Gastroesophageal sphincter (tissue), 4 donors: ENCODE data around the gene DAB1. TPM values are rescaled to one million over a fixed set of nuclear protein-coding genes. Genes with fewer than 3 reads are reported as not detected.

Experiments used
- ATAC-seq: fragments of 150-250 bp; one replicate; pipeline ENCODE4 v1.9.1; 2016; ENCODE audit warnings: mild to moderate bottlenecking, moderate library complexity
- H3K27ac ChIP-seq, 4 donors: fragments of 200-600 bp; sonication (generic) in 3 of 4; 1 replicate in 3 of 4; 2 replicates in 1 of 4; pipeline ENCODE4 v1.5.1; 2016 to 2019
- H3K27me3 ChIP-seq: fragments of 200-600 bp; sonication (generic); one replicate; pipeline ENCODE4 v1.5.1; 2019
- H3K36me3 ChIP-seq, 2 donors: fragments of 200-600 bp; sonication (generic); one replicate each; pipeline ENCODE4 v1.5.1; 2019; ENCODE audit warnings: control low read depth in 1 of 2
- H3K4me1 ChIP-seq, 3 donors: fragments of 200-600 bp; sonication (generic); 1 replicate in 2 of 3; 2 replicates in 1 of 3; pipeline ENCODE4 v1.5.1; 2016 to 2019; ENCODE audit warnings: control low read depth in 2 of 3
- H3K4me3 ChIP-seq, 2 donors: fragments of 200-600 bp; sonication (generic); one replicate each; pipeline ENCODE4 v1.5.1; 2019; ENCODE audit warnings: mild to moderate bottlenecking in 1 of 2, moderate library complexity in 1 of 2
- H3K9me3 ChIP-seq, 3 donors: fragments of 200-600 bp; sonication (generic); one replicate each; pipeline ENCODE4 v1.5.1; 2017 to 2019; ENCODE audit warnings: control low read depth in 2 of 3
- CTCF ChIP-seq, 4 experiments: fragments of 200-600 bp in 2 of 4; fragments of 450-650 bp in 2 of 4; sonication (generic) in 1 of 4; IDR thresholded peaks; one replicate each; pipeline ENCODE4 v1.5.1; 2017 to 2019; ENCODE audit warnings: antibody characterized with exemption in 4 of 4, mild to moderate bottlenecking in 2 of 4, moderate library complexity in 2 of 4
- EP300 ChIP-seq: sonication (generic); formaldehyde crosslinking; IDR thresholded peaks from one replicate; pipeline ENCODE4 v1.6.1; 2017; ENCODE audit warnings: antibody characterized with exemption, mild to moderate bottlenecking
- POLR2A ChIP-seq, 2 donors: fragments of 450-650 bp; IDR thresholded peaks; one replicate each; pipeline ENCODE4 v1.6.1; 2017; ENCODE audit warnings: antibody characterized with exemption in 2 of 2, mild to moderate bottlenecking in 2 of 2, moderate library complexity in 1 of 2
- POLR2AphosphoS5 ChIP-seq: sonication (generic); formaldehyde crosslinking; IDR thresholded peaks from one replicate; pipeline ENCODE4 v1.6.1; 2017; ENCODE audit warnings: antibody characterized with exemption
- WGBS, 2 donors: methylation state at CpG; one replicate each; pipeline ENCODE4 v1.1.5; 2018; ENCODE audit warnings: low coverage in 1 of 2; 5-methylcytosine and 5-hydroxymethylcytosine counted together
- total RNA-seq, 4 donors: library from RNA; depleted of rRNA; stranded (reverse); fragments of >200 nt; gene quantifications; one replicate each; pipeline ENCODE4 v1.1.0, GENCODE V29; 2016

Gene DAB1
- total RNA-seq, 4 donors from 2014 or later = 0.47 to 1.6 (median 1.1) TPM

GRCh38 chr1:57192222-57192621 lies 231.6 kb downstream of the DAB1 start:
- no peak overlapping the region for H3K4me3 ChIP-seq
- no peaks in the 10 kb centered on the region for H3K36me3 ChIP-seq
- H3K9me3 ChIP-seq = no peaks in the 10 kb centered on the region
- 86 to 100% methylated on average over 1 to 2 of the region's 2 CpGs for WGBS, 2 donors
- TF ChIP-seq POLR2A (IDR thresholded peaks at IDR 0.05) (no peak), EP300 (no peak), CTCF (IDR thresholded peaks at IDR 0.05) (no peak), POLR2AphosphoS5 (no peak)
- no peaks in the 10 kb centered on the region for H3K27me3 ChIP-seq
- ATAC-seq = no peak
- H3K27ac ChIP-seq = no peak overlapping the region
- no peaks in the 10 kb centered on the region for H3K4me1 ChIP-seq

- Histone ChIP-seq H3K4me3 (no peak overlapping the region), H3K36me3 (no peaks in the 10 kb centered on the region), H3K27me3 (no peaks in the 10 kb centered on the region), H3K27ac (no peak overlapping the region), H3K4me1 (no peaks in the 10 kb centered on the region), H3K9me3 (no peaks in the 10 kb centered on the region)
- 87 to 95% methylated on average over 2 of the region's 2 CpGs for WGBS, 2 donors
- ATAC-seq = no peak
- TF ChIP-seq POLR2A (IDR thresholded peaks at IDR 0.05) (no peak), EP300 (no peak), CTCF (IDR thresholded peaks at IDR 0.05) (no peak), POLR2AphosphoS5 (no peak)
Measured at GRCh38 chr1:57190898-57191297, 233.0 kb downstream of the DAB1 start.

- 76 to 81% methylated on average over 2 of the region's 2 CpGs for WGBS, 2 donors
- no peaks in the 10 kb centered on the region for H3K27me3 ChIP-seq
- no peaks in the 10 kb centered on the region for H3K9me3 ChIP-seq
- no peaks in the 10 kb centered on the region for H3K36me3 ChIP-seq
- H3K27ac ChIP-seq = no peak overlapping the region
- H3K4me1 ChIP-seq = no peaks in the 10 kb centered on the region
- TF ChIP-seq POLR2A (IDR thresholded peaks at IDR 0.05) (no peak), POLR2AphosphoS5 (no peak), CTCF (IDR thresholded peaks at IDR 0.05) (no peak), EP300 (no peak)
- ATAC-seq = no peak
- no peak overlapping the region for H3K4me3 ChIP-seq
Measured at GRCh38 chr1:57188168-57188567, 235.7 kb downstream of the DAB1 start.

- no peaks in the 10 kb centered on the region for H3K4me1 ChIP-seq
- 88 to 94% methylated on average over 3 of the region's 3 CpGs for WGBS, 2 donors
- H3K36me3 ChIP-seq = no peaks in the 10 kb centered on the region
- ATAC-seq = no peak
- H3K27ac ChIP-seq = no peak overlapping the region
- no peaks in the 10 kb centered on the region for H3K9me3 ChIP-seq
- no peak overlapping the region for H3K4me3 ChIP-seq
- no peaks in the 10 kb centered on the region for H3K27me3 ChIP-seq
- no peak for TF ChIP-seq EP300
Measured at GRCh38 chr1:57186455-57186854, 237.4 kb downstream of the DAB1 start.

- Histone ChIP-seq H3K27ac (no peak overlapping the region), H3K9me3 (no peaks in the 10 kb centered on the region), H3K27me3 (peaks cover 10% of the 10 kb centered on the region), H3K4me3 (no peak overlapping the region), H3K4me1 (no peaks in the 10 kb centered on the region), H3K36me3 (no peaks in the 10 kb centered on the region)
- WGBS, 2 donors = 74% methylated on average over 2 of the region's 4 CpGs; no CpG with 5 or more reads in 1 of the 2 donors
- no peak for ATAC-seq
- TF ChIP-seq EP300 = no peak
- no peak for TF ChIP-seq POLR2AphosphoS5
- TF ChIP-seq POLR2A (IDR thresholded peaks at IDR 0.05) = no peak
- no peak for TF ChIP-seq CTCF (IDR thresholded peaks at IDR 0.05)
Measured at GRCh38 chr1:57179001-57179400, 244.9 kb downstream of the DAB1 start.
